Stimulated activated CD4-positive, alpha-beta T cell treated with anti-CD3 and anti-CD28 coated beads, Interleukin-1b, Interleukin-23, amount 100 ng/mL, for 1 hour (primary cell): Measurements from ENCODE around the gene TBC1D30.

Source experiments
- DNase-seq, 2 donors: peaks; one replicate each; pipeline ENCODE4 v3.0.0-alpha.2; 2020; ENCODE audit warnings: low read depth in 2 of 2

The TBC1D30 gene

GRCh38 chr12:64858882-64859605 is 34.6 kb downstream of the TBC1D30 start:
- no peak for DNase-seq

- DNase-seq = no peak
Observed at GRCh38 chr12:64860446-64860998, 36.1 kb downstream of the TBC1D30 start.

- no peak for DNase-seq
Observed at GRCh38 chr12:64864319-64864718, 39.9 kb downstream of the TBC1D30 start.

- DNase-seq = no peak
Observed at GRCh38 chr12:64875186-64875585, 50.7 kb downstream of the TBC1D30 start.

- DNase-seq = no peak
Observed at GRCh38 chr12:64876388-64877071, 52.1 kb downstream of the TBC1D30 start.

GRCh38 chr12:64877363-64878004 is 53.0 kb downstream of the TBC1D30 start:
- no peak for DNase-seq

GRCh38 chr12:64882687-64883086 is 58.2 kb downstream of the TBC1D30 start:
- DNase-seq = no peak

GRCh38 chr12:64883264-64884163 is 59.1 kb downstream of the TBC1D30 start:
- no peak for DNase-seq

GRCh38 chr12:64884164-64884542 is 59.7 kb downstream of the TBC1D30 start:
- DNase-seq = no peak

- DNase-seq = no peak
Observed at GRCh38 chr12:64884728-64885127, 60.3 kb downstream of the TBC1D30 start.

- DNase-seq = no peak
Observed at GRCh38 chr12:64889434-64890216, 65.2 kb downstream of the TBC1D30 start.

- no peak for DNase-seq
Observed at GRCh38 chr12:64890873-64891468, 66.5 kb downstream of the TBC1D30 start.

- no peak for DNase-seq
Observed at GRCh38 chr12:64891629-64892028, 67.2 kb downstream of the TBC1D30 start.

- DNase-seq = no peak
Observed at GRCh38 chr12:64892561-64892960, 68.1 kb downstream of the TBC1D30 start.

GRCh38 chr12:64893961-64894360 is 69.5 kb downstream of the TBC1D30 start:
- no peak for DNase-seq

- DNase-seq = no peak
Observed at GRCh38 chr12:64894827-64895475, 70.5 kb downstream of the TBC1D30 start.

- DNase-seq = no peak
Observed at GRCh38 chr12:64895526-64895925, 71.1 kb downstream of the TBC1D30 start.

GRCh38 chr12:64900540-64900939 is 76.1 kb downstream of the TBC1D30 start:
- DNase-seq = no peak

- no peak for DNase-seq
Observed at GRCh38 chr12:64903479-64904152, 79.2 kb downstream of the TBC1D30 start.
